ENCODE measurements around the gene DAZL.
A peak's percentile ranks its signal among the peaks of the same experiment; 100 is the strongest.

DAZL gene

DNA sequence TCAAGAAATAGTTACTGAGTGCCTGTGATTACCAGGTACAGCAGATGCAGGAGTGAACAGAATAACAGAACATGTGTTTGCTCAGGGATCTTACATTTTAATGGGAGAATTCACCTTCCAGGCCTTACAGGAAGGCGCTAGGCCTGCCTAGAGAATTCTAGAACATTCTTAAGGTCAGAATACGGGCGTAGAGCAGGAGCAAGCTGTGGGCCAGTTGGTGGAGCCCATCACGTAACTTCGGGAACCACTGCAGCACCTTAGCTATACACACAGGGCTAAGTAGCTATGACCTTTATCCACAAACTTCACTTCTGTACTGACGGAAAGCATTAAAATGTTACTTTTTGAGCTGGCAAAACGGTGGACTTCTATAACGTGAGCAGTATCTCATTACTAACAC is 743 bp upstream of the DAZL start:
- no peak for DNase-seq
- H3K27ac Mint-ChIP-seq, result no peak overlapping the region
- no peak for ATAC-seq
- no peak overlapping the region for H3K4me3 Mint-ChIP-seq
- H3K9me3 Mint-ChIP-seq, result peaks cover 0 to 6% of the 10 kb centered on the region in 2 donors
- peaks cover 2% of the 10 kb centered on the region for H3K27me3 Mint-ChIP-seq
- H3K4me1 Mint-ChIP-seq, result no peaks in the 10 kb centered on the region

DNA sequence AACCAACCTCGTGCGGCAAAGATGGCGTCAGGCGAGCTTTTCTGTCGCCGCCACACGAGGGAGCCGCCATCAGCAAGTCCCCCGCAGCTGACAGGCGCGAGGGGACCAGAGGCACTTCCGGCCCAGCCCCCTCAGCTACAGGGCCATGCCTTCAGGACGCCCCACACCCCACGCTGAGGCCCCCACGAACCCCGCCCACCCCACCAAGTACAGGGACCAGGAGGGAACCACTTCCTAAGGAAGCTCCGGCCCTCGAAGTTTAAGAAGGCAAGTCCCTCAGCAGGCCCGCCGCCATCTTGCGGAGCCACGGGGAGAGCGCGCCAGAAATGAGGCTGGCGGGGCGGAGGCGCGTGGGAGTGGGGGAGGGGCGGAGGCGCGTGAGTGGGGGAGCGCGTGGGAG is 790 bp downstream of the DAZL start:
- ATAC-seq (no peak), DNase-seq (no peak)
- Mint-ChIP-seq H3K9me3 (peaks cover 0 to 6% of the 10 kb centered on the region in 2 donors), H3K27me3 (peaks cover 10% of the 10 kb centered on the region), H3K27ac (no peak overlapping the region), H3K4me3 (no peak overlapping the region), H3K4me1 (no peaks in the 10 kb centered on the region)

DNA sequence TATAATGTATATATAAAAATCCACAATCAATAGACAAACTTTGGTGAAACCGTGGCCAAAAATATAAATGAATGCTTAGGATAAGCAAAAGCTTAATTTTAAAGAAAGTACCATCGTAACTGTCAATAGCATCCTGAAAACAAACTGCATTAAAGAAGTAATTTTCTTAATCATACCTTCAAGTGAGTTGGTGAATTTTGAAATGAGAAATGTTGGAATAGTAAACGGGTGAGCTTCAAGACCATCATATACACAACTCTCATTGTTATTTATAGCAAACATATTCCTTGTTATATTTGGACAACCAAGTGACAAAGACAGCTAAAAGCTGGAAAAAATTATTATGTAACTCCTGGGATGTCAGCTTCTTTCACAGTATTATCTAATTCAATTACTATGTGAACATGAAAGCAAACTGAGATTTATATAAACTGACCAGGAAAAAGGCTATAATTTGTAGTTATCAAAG is 3.7 kb downstream of the DAZL start:
- no peak overlapping the region for H3K4me3 Mint-ChIP-seq
- no peak overlapping the region for H3K27ac Mint-ChIP-seq
- H3K27me3 Mint-ChIP-seq, result peaks cover 10% of the 10 kb centered on the region
- no peak for ATAC-seq
- no peak for DNase-seq
- H3K4me1 Mint-ChIP-seq, result peaks cover 10% of the 10 kb centered on the region
- H3K9me3 Mint-ChIP-seq, result peaks cover 0 to 6% of the 10 kb centered on the region in 2 donors

DNA sequence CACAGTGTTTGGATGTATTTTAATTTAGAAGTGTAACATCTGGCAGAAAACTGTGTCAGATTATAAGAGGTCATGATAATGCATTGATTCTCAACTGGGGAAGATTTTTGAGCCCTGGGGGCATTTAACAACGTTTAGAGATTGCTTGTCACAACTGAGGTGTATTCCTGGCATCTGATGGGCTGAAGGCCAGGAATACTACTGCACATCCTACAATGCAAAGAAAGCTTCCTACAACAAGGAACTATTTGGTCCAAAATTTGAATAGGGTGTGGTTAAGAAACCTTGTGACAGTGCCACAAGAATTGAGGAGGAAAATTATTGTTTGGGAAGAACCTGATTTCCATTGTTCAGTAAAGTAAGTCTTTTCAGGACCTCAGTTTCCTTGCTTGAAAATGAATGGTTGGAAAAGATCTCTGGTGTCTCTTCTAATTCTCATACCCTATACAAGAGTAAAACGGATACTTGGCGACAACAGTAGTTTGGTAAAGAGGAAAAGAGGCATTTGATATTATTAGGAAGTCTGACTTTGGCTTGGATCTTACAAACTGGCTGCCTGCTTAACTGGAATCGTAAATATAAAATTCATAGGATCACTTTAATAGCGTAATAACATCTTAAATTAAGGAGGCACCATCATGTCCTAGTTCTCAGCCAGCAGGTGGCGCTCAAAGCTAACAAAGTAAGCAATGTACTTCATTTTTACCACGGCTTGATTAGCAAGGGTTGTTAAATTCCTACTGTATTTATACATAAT is 4.3 kb downstream of the DAZL start:
- ATAC-seq (no peak), DNase-seq (peak; percentile 63 to 66)
- peaks cover 0 to 6% of the 10 kb centered on the region in 2 donors for H3K9me3 Mint-ChIP-seq
- peaks cover 16% of the 10 kb centered on the region for H3K4me1 Mint-ChIP-seq
- peaks cover 10% of the 10 kb centered on the region for H3K27me3 Mint-ChIP-seq
- H3K27ac Mint-ChIP-seq, result no peak overlapping the region
- no peak overlapping the region for H3K4me3 Mint-ChIP-seq

DNA sequence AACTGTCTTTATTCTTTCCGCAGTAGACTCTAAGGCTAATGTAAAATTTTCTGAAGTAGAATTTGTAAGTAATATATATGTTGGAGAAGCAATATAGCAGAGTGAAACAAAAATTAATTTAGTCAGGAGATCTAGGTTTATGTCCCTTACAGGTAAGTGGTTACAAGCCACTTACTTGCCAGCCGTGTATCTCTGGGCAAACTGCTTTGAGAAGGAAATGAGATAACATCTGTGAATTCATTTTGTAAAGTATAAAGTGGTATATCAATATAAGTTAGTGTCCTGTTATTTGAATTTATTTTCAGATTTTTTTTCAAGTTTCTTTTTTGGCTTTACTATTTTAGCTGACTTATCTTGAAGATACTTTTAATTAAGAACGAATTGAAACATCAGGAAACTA is 5.5 kb downstream of the DAZL start:
- Mint-ChIP-seq H3K9me3 (no peaks in the 10 kb centered on the region), H3K27ac (no peak overlapping the region), H3K4me3 (no peak overlapping the region), H3K4me1 (peaks cover 20% of the 10 kb centered on the region), H3K27me3 (peaks cover 10% of the 10 kb centered on the region)
- ATAC-seq (no peak), DNase-seq (no peak)

DNA sequence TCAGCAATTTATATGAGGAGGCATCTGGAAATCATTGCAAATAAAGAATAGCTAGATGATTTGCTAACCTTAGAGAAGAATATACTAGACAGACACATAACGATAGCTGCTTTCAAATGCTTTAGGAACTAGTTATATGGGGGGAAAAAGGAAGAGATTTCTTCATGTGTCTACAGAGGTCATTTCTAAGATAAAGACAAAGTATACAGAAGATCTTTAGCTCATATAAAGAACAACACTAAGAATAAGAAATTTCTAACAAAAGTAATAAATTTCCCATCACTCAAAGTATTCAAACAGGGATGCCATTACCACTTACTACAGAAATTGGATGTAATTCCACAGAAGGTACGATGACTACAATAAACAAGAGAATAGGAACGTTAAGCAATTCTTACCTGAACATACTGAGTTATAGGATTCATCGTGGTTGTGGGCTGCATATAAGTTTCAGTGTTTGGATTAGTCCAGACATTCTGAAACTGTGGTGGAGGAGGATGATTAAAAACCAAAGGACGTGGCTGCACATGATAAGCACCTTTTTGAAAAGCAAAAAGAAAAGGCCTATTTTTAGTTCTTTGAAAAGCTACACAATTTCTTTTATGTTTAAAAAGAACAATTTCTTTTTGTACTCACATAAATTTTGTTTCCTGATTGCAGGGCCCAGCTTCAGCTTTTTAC is 8.7 kb downstream of the DAZL start:
- ATAC-seq (peak; percentile 100), DNase-seq (peak; percentile 35 to 57)
- Mint-ChIP-seq H3K4me3 (peak overlapping the region; percentile 17 to 19), H3K27me3 (peaks cover 12% of the 10 kb centered on the region), H3K4me1 (peaks cover 20% of the 10 kb centered on the region), H3K27ac (no peak overlapping the region), H3K9me3 (no peaks in the 10 kb centered on the region)

DNA sequence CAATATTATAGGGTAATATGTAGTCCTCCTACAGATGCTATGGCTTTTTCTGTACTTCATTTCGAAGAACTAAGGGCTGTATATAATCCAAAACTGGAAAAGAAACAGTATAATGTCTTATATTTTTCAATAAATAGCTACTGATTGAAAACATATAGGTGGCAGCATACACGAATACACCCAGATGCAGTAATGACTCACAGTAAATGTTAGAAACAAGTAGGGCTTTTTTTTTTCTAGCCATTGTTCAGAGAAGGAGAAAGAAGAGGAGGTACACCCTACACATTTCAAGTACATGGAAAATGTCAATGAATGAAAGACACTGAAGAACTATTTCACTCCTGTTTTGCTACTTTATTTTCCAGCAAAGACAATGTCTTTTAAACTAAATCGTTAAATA is 9.4 kb downstream of the DAZL start:
- Mint-ChIP-seq H3K27me3 (peaks cover 15% of the 10 kb centered on the region), H3K27ac (no peak overlapping the region), H3K4me3 (peak overlapping the region; percentile 17 to 22), H3K9me3 (no peaks in the 10 kb centered on the region), H3K4me1 (peaks cover 20% of the 10 kb centered on the region)
- ATAC-seq (no peak), DNase-seq (no peak)

DNA sequence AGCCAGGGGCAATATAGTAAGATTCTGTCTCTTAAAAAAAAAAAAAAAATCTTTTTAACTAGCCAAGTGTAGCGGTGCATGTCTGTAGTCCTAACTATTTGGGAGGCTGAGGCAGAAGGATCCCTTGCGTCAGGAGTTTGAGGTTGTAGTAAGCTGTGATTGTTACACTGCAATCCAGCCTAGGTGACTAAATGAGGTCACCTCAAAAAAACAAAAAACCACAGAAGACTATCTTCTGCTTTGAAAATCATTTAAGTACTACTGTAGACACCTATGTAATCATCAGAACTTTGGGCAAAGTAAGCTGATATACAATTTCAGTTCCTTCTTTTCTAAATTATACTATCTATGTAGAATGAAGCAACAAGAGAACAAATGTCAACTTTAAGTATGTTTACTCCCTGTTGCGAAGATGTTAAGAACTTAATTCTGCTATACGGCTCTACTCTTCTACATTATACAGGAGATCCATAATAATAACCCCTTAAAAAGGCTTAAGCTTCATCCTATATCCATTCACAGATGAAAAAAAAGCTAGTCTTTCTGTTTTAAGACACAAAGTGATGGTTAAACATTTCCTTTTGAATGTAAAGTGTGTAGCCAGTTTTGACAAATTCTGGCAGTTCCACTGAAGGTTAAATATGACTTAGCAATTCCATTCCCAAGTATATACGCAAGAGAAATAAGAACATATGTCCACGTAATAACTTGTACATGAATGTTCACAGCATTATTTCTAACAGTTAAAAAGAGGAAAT is 15.2 kb downstream of the DAZL start:
- peaks cover 6% of the 10 kb centered on the region for H3K4me1 Mint-ChIP-seq
- peaks cover 9% of the 10 kb centered on the region for H3K27me3 Mint-ChIP-seq
- DNase-seq (no peak), ATAC-seq (peak; percentile 76)
- no peak overlapping the region for H3K4me3 Mint-ChIP-seq
- no peaks in the 10 kb centered on the region for H3K9me3 Mint-ChIP-seq
- no peak overlapping the region for H3K27ac Mint-ChIP-seq

DNA sequence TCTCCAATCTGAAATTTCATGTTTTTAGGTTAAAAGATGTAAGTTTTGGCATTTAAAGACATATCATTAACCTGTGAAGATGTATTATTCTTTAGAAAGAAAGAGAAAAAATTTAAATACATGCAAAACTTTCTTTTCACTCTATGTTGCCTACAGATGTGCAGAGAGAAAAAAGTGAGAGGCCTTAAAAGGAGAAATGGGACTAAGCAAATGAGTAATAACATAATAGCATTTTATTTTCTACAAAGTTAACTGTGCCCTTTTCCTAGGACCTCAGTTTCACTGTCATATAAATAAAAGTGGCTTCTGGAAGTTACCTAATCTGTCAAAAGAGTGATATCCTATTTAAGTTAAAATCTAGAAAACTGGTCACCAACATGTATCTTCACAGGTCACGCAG is 16.1 kb downstream of the DAZL start:
- no peaks in the 10 kb centered on the region for H3K9me3 Mint-ChIP-seq
- no peak for DNase-seq
- H3K4me3 Mint-ChIP-seq, result no peak overlapping the region
- peaks cover 6% of the 10 kb centered on the region for H3K4me1 Mint-ChIP-seq
- H3K27ac Mint-ChIP-seq, result no peak overlapping the region
- ATAC-seq, result no peak
- peaks cover 9% of the 10 kb centered on the region for H3K27me3 Mint-ChIP-seq

DNA sequence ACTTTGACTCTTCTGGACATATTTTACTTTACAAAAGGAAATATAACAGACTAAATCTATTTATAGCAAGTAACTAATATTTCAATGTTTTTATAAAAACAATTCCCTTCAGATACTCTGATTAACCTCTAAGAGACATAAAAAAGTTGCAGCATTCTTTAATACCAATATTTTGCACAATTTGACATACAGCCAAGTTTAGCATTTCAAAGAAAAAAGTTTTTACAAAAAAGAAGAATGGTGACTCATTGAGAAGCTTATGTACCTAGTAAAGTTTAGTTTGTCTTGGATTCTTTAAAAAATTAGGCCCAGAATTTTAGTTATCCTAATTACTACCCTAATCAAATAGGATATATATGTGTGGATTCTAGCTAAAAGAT is 17.6 kb downstream of the DAZL start:
- Mint-ChIP-seq H3K9me3 (no peaks in the 10 kb centered on the region), H3K27me3 (peaks cover 9% of the 10 kb centered on the region), H3K4me1 (peaks cover 8% of the 10 kb centered on the region), H3K27ac (no peak overlapping the region), H3K4me3 (no peak overlapping the region)
- DNase-seq (no peak), ATAC-seq (no peak)

DNA sequence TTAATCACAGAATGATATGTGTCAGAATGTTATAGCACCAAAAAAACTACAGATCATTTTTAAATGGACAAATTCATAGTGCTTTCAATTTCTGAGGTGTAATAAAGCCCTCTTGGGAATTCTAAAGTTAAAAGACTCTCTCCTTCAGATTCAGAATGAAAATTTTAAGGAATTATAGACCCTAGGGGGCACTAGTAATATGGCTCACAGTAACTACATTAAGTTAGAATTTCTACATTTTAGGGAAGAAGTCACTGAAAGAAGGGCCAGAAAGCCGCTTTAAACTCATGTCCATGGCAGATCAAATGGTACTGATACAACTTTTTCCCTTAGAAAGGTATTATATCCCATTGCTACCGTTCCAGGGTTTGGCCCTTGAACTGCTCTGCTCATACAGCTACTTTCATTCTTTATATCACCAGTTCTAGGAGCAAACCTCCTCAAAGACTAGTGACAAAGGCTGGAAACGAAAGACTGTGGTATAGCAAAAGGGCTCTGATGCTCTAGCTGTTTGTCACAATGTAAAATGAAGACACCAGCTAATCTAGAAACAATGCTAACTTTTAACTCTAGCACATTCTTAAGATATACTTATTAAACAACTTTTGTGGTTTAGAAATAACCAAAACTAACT is 18.1 kb downstream of the DAZL start:
- no peak for DNase-seq
- no peak overlapping the region for H3K27ac Mint-ChIP-seq
- no peaks in the 10 kb centered on the region for H3K9me3 Mint-ChIP-seq
- H3K27me3 Mint-ChIP-seq, result peaks cover 9% of the 10 kb centered on the region
- H3K4me1 Mint-ChIP-seq, result peaks cover 13% of the 10 kb centered on the region
- no peak for ATAC-seq
- H3K4me3 Mint-ChIP-seq, result no peak overlapping the region

DNA sequence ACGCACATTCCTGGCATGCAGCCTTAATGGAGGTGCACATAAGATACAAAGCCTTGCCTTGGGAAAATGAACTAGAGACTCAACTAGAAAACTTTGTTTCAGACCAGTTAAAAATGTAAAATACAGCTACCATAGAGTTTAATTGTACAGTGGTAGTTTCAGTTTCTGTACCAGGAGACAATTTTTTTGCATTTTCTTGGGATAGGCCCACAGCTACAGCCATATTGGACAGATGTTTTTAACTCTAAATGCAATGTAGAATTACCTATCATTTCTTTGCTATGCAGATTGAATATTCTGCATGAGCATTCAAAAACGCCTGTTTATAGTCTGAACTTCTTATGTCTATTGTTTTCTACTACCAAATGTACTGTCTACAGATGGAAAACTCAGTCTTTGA is 20.3 kb downstream of the DAZL start:
- H3K27me3 Mint-ChIP-seq, result no peaks in the 10 kb centered on the region
- DNase-seq, result no peak
- no peak overlapping the region for H3K27ac Mint-ChIP-seq
- H3K9me3 Mint-ChIP-seq, result peaks cover 0 to 6% of the 10 kb centered on the region in 2 donors
- H3K4me1 Mint-ChIP-seq, result peaks cover 15% of the 10 kb centered on the region
- no peak overlapping the region for H3K4me3 Mint-ChIP-seq
- ATAC-seq, result no peak

DNA sequence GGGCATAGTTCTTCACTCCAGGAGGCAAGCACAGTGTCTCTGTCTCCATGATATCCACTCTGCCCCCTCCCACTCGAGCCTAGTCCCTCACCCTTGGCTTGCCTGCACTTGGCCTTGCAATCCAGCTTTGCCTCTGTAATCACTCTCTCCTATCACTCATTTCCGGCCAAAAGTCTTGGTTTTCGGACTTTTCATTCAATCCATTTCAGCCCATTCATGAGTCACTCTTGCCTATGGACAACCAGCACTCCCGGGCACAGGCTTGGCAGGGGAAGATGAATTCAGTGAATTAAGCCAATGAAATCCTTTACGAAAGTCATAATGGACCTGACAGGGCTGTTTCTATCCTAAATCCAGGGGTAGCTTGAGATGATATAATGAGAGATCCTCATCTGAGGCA is 21.7 kb downstream of the DAZL start:
- Mint-ChIP-seq H3K27ac (no peak overlapping the region), H3K27me3 (peaks cover 4% of the 10 kb centered on the region), H3K4me1 (peaks cover 9% of the 10 kb centered on the region), H3K4me3 (no peak overlapping the region), H3K9me3 (peaks cover 0 to 6% of the 10 kb centered on the region in 2 donors)
- DNase-seq, result no peak
- no peak for ATAC-seq

DNA sequence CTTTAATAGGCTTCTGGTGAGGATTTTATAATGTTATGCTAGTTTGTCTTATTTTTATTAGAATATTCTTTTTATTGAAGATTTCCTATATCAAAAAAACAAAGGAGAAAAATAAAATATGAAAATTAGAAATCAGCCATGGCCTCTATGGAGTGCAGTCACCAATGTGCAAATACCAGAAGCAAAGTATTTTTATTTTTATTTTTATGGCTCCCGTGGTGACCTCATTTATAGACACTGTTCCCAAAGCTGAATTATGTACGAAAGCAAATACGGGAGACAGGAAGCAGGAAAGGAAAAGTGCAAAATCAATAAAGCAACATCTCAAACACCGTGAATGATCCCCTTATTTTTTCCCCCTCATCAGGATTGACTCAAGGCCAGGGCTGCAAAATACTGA is 35.1 kb downstream of the DAZL start:
- peaks cover 17% of the 10 kb centered on the region for H3K27me3 Mint-ChIP-seq
- no peak overlapping the region for H3K4me3 Mint-ChIP-seq
- ATAC-seq (no peak), DNase-seq (no peak)
- peaks cover 7 to 12% of the 10 kb centered on the region in 2 donors for H3K9me3 Mint-ChIP-seq
- no peak overlapping the region for H3K27ac Mint-ChIP-seq
- H3K4me1 Mint-ChIP-seq, result no peaks in the 10 kb centered on the region

DNA sequence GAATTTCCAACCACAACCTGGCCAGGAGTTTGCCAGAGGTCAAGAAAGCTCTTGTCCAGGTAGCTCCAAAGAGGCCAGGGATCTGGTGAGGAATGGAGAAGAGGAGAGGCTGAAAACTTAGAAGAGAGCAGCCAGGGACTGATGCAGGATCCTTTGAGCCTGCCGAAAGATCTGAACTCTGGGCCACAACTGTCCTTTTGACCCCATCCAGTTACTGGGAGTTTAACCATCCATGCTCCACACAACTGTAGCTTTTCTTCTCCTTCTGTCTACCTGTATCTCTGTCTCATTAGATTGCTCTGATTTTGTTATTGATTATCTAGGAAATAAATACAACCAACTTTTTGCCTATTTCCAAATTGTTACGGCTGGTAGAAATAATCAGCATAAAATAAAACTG is 36.7 kb downstream of the DAZL start:
- Mint-ChIP-seq H3K4me1 (no peaks in the 10 kb centered on the region), H3K27ac (no peak overlapping the region), H3K9me3 (peaks cover 12 to 13% of the 10 kb centered on the region in 2 donors), H3K27me3 (peaks cover 17% of the 10 kb centered on the region), H3K4me3 (no peak overlapping the region)
- DNase-seq, result no peak
- ATAC-seq, result no peak

Data from stimulated activated naive CD8-positive, alpha-beta T cell treated with anti-CD3 and anti-CD28 coated beads, Interleukin-15, amount 100 ng/mL, for 72 hours (primary cell).